ENCODE data around the gene CYFIP1. TPM values are rescaled to one million over a fixed set of nuclear protein-coding genes. Genes with fewer than 3 reads are reported as not detected.

Gene CYFIP1
- polyA plus RNA-seq, 3 donors, result 47.1 to 85.5 (median 63.8) TPM

DNA sequence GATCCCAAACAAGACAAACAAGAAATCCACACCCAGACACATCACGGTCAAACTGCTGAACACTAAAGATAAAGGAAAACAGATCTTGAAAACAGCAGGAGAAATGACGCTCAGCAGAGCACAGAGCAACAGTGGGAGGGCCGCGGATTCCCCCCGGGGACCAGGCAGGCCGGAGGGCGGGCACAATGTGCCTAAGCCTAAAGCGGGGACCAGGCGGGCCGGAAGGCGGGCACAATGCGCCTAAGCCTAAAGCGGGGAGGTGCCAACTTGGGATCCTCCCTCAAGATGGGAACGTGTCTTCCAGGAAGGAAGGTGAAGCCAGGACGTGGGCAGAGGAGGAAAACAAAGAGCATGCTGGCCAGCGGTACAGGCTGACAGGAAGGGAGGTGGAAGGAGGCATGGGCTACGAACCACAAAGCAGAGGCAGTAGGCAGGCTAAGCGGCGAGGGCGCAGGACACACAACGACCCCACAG, 31.1 kb downstream of the CYFIP1 start:
- TF ChIP-seq, protein P1, sequence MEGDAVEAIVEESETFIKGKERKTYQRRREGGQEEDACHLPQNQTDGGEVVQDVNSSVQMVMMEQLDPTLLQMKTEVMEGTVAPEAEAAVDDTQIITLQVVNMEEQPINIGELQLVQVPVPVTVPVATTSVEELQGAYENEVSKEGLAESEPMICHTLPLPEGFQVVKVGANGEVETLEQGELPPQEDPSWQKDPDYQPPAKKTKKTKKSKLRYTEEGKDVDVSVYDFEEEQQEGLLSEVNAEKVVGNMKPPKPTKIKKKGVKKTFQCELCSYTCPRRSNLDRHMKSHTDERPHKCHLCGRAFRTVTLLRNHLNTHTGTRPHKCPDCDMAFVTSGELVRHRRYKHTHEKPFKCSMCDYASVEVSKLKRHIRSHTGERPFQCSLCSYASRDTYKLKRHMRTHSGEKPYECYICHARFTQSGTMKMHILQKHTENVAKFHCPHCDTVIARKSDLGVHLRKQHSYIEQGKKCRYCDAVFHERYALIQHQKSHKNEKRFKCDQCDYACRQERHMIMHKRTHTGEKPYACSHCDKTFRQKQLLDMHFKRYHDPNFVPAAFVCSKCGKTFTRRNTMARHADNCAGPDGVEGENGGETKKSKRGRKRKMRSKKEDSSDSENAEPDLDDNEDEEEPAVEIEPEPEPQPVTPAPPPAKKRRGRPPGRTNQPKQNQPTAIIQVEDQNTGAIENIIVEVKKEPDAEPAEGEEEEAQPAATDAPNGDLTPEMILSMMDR (IDR thresholded peaks at IDR 0.05), result no peak
- Histone ChIP-seq H3K4me2 (replicated peaks; ENCODE audit: extremely low read depth, low read length, poor library complexity, severe bottlenecking) (peak overlapping the region; percentile 43), H3K79me2 (ENCODE audit: insufficient read depth, low read length) (peaks cover 55% of the 10 kb centered on the region), H3K27me3 (ENCODE audit: control insufficient read depth in 2 of 2, insufficient read depth in 2 of 2, low read length in 2 of 2) (no peaks in the 10 kb centered on the region), H3K4me3 (replicated peaks in 1 of 3; ENCODE audit: low read depth in 2 of 3, low read length in 3 of 3) (peak overlapping the region in 1 of 3 experiments; percentile 28), H3K27ac (ENCODE audit: low read depth in 1 of 2, low read length in 2 of 2) (no peak overlapping the region), H3K4me1 (ENCODE audit: control insufficient read depth in 1 of 2, insufficient read depth in 2 of 2, low read length in 2 of 2) (peaks cover 6 to 14% of the 10 kb centered on the region in 2 donors), H3K9ac (ENCODE audit: insufficient read depth, low read length, poor library complexity, severe bottlenecking) (peak overlapping the region; percentile 53), H3K9me3 (replicated peaks in 1 of 2; ENCODE audit: control insufficient read depth in 1 of 2, insufficient read depth in 1 of 2, low read length in 2 of 2) (no peaks in the 10 kb centered on the region), H3K36me3 (replicated peaks in 1 of 2; ENCODE audit: control insufficient read depth in 1 of 2, insufficient read depth in 2 of 2, low read length in 2 of 2) (peaks cover 13 to 34% of the 10 kb centered on the region in 2 donors), H4K20me1 (ENCODE audit: insufficient read depth, low read length) (peaks cover 91% of the 10 kb centered on the region), H2AFZ (ENCODE audit: insufficient read depth, low read depth, low read length, poor library complexity, severe bottlenecking) (no peak overlapping the region)
- Mint-ChIP-seq H3K4me1 (peaks cover 28% of the 10 kb centered on the region), H3K9me3 (no peaks in the 10 kb centered on the region), H3K4me3 (peak overlapping the region; percentile 8 to 78), H3K36me3 (peaks cover 22 to 40% of the 10 kb centered on the region in 2 donors), H3K27ac (peak overlapping the region; percentile 10 to 78 (median 20)), H3K27me3 (ENCODE audit: low read depth in 3 of 3) (peaks cover 0 to 1% (median 1%) of the 10 kb centered on the region in 3 donors)
- DNase-seq, result no peak
- WGBS (ENCODE audit: insufficient coverage), result 25% methylated on average over 8 of the region's 21 CpGs
- intact Hi-C loops (cut with micrococcal nuclease), result loop anchor here (10.0 kb wide), 1 partner anchor 64 kb away; no protein-coding TSS in a partner anchor

DNA sequence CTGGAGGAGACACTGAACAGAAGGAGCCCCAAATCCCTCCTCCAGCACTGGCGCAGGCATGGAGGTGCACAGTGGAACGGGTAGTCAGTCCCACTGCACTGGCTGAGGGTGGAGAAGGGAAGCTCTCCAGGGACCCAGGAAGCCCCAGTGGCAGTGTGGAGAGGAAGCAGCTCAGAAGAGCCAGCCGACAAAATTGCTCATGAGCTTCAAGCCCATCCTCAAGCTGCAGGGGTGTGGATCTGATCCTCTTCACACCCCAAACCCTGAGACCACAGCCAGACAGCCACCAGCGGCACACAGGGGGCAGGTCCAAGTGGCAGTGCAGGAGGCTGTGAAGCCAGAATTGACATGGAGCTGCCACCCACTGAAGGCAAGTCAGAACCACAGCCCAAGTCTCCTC, 32.1 kb downstream of the CYFIP1 start:
- intact Hi-C loops (cut with micrococcal nuclease), result loop anchor here (10.0 kb wide), 1 partner anchor 63 kb away; no protein-coding TSS in a partner anchor
- Histone ChIP-seq H3K4me2 (replicated peaks; ENCODE audit: extremely low read depth, low read length, poor library complexity, severe bottlenecking) (no peak overlapping the region), H3K9me3 (replicated peaks in 1 of 2; ENCODE audit: control insufficient read depth in 1 of 2, insufficient read depth in 1 of 2, low read length in 2 of 2) (no peaks in the 10 kb centered on the region), H3K79me2 (ENCODE audit: insufficient read depth, low read length) (peaks cover 44% of the 10 kb centered on the region), H3K27ac (ENCODE audit: low read depth in 1 of 2, low read length in 2 of 2) (no peak overlapping the region), H3K27me3 (ENCODE audit: control insufficient read depth in 2 of 2, insufficient read depth in 2 of 2, low read length in 2 of 2) (no peaks in the 10 kb centered on the region), H3K36me3 (replicated peaks in 1 of 2; ENCODE audit: control insufficient read depth in 1 of 2, insufficient read depth in 2 of 2, low read length in 2 of 2) (peaks cover 21 to 44% of the 10 kb centered on the region in 2 donors), H3K9ac (ENCODE audit: insufficient read depth, low read length, poor library complexity, severe bottlenecking) (no peak overlapping the region), H2AFZ (ENCODE audit: insufficient read depth, low read depth, low read length, poor library complexity, severe bottlenecking) (no peak overlapping the region), H3K4me1 (ENCODE audit: control insufficient read depth in 1 of 2, insufficient read depth in 2 of 2, low read length in 2 of 2) (peaks cover 6 to 14% of the 10 kb centered on the region in 2 donors), H4K20me1 (ENCODE audit: insufficient read depth, low read length) (peaks cover 81% of the 10 kb centered on the region), H3K4me3 (replicated peaks in 1 of 3; ENCODE audit: low read depth in 2 of 3, low read length in 3 of 3) (no peak overlapping the region)
- H3K36me3 Mint-ChIP-seq, result peaks cover 30 to 51% of the 10 kb centered on the region in 2 donors
- DNase-seq, result no peak
- H3K9me3 Mint-ChIP-seq, result no peaks in the 10 kb centered on the region
- H3K27me3 Mint-ChIP-seq (ENCODE audit: low read depth in 3 of 3), result peaks cover 0 to 1% (median 1%) of the 10 kb centered on the region in 3 donors
- H3K4me3 Mint-ChIP-seq, result no peak overlapping the region
- peak overlapping the region in 2 of 7 donors; percentile 38 to 41 for H3K27ac Mint-ChIP-seq
- TF ChIP-seq, protein P1 (IDR thresholded peaks at IDR 0.05), result no peak
- WGBS (ENCODE audit: insufficient coverage), result 43% methylated on average over 2 of the region's 4 CpGs
- peaks cover 28% of the 10 kb centered on the region for H3K4me1 Mint-ChIP-seq
